NCI-H69 (cell line): Measurements from ENCODE around the gene TERT.
"Not testable (repeated sequence)": the region's sequence is repeated elsewhere in the genome, so short reads cannot be mapped to it uniquely, and the experiment has no call there.

Source experiments
- DNase-seq: peaks from one replicate; lab custom pipeline; 2025; lab: John Stamatoyannopoulos, UW

The TERT gene

DNA sequence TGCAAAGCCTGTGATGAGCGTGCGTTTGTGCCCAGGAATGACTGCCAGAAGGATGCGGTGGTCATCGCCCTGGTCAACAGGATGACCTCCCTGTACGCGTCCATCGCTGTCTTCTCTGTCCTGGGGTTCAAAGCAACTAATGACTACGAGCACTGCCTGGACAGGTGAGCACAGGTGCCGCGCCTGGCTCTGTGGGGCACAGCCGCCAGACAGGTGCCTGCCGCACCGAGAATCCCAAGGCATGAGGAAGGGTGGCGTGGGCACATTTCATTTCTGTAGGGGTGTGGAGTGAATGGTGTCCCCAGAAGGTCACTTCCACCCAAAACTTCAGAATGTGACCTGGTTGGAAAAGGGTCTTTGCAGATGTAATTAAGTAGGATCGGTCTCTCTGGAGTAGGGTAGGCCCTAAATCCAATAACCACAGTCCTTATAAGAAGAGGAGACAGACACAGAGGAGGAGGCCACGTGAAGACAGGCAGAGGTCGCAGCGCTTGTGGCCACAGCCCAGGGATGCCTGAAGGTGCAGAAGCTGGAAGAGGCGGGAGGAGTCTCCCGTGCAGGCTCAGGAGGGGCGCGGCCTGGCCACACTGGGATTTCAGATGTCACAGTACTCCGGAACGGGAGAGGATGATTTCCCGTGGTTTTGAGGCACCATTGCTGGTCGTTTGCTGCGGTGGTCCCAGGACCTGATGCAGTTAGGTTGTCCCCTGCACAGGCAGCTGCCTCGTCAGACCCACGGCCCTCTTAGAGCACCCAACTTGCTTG lies 54.2 kb downstream of the TERT start:
- DNase-seq = no peak

DNA sequence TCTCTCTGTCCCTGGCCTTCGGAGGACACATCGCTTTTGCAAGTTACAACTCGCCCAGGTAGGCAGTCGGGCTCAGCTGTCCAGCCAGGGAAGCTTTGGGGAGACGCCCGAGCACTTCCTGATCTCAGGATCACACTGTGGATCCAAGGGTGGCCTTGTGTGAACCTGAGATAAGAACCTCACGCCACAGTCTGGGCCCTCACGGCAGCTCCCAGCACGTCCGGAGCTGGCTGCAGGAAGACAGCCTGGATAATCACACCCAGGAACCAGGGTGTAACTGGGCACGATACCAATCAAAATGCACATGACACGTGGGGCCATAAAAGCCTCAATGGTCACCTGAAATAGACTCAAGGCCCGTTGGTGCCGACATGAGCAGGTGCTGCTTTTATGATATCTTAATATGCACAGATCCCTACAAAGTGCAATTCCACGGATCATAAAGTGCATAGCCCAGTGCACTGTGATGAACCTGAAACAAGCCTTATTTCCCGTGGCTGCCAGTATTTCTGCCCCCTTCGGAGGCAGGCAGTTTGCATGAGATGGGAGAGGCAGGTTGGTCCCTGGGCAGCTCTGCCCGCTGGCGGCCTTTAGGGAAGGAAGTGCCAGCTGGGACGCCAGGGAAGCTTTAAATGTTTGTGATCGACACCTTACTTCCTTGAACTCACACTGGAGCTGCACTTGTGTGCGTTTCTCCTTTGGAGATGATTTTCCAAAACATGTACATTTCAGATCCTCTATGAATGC lies 55.2 kb downstream of the TERT start:
- DNase-seq = peak; percentile 42

DNA sequence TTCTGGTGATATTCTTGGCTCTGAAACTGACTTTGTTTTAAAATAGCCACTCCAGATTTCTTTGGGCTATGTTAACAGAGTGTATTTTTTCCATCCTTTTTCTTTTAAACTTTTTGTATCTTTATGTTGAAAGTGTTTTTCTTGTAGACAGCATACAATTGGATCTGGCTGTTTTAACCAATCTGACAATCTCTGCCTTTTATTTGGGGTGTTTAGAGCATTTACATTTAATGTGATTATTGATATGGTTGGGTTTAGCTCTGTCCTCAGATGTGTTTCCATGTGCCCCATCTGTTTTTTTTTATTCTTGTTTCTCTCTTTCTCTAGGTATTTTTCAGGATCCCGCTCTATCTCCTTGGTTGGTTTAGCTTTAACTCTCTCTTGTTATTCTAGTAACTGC lies 59.0 kb downstream of the TERT start:
- no peak for DNase-seq

DNA sequence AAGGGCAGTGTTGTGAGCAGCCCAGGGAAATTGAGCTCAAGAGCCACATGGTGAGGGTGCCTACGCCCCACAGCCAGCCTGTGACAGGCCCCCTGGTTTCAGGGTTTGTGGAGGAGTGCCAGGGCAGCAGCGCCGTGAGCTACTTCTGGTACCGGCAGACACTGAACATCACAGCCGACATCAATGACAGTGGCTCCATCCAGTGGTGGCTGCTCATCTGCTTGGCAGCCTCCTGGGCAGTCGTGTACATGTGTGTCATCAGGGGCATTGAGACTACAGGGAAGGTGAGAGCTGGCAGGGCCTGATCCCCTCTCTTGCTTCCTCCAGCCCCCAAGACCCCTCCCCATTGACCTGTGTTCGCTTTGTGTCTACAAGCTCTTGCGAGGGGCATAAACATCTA lies 59.5 kb downstream of the TERT start:
- no peak for DNase-seq

DNA sequence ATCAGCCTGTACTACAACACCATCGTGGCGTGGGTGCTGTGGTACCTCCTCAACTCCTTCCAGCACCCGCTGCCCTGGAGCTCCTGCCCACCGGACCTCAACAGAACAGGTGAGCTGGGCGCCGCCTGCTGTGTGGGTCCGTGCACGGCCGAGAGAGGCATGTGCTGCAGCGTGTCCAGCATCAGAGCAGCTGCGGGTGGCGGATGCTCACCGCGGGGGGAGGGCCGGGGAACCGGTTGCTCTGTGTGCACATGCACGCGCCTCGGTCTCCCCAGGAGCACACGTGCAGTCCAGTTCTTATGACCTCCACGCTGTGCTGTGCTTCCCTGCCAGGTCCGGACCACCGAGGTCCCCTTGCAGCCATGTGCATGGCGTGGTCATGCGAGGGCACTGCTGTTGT lies 62.1 kb downstream of the TERT start:
- no peak for DNase-seq

DNA sequence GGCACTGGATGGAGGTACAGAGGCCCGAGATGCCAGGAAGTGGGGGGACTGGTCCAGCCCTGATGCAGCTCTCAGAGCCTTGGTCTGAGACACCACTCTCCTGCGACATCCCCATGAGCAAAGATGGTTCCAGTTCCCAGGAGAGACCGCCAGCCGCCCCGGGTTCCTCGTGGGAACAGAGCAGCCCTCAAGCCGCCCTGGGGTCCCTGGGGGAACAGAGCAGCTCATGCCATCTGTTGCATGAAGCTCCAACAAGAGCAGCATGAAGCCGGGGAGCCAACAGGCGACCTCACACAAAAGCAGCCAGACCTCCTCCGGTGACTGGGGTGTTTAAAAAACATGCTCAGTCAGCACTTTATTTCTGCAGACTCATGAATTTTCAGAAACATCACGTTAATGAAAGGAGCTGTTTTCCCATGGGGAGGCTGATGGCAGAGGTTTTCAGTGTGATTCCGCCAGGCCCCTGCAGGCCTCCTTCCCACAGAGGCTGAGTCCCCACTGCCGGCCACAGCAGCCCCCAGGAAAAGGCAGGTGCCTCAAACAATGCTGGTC lies 63.4 kb downstream of the TERT start:
- peak; percentile 54 for DNase-seq

DNA sequence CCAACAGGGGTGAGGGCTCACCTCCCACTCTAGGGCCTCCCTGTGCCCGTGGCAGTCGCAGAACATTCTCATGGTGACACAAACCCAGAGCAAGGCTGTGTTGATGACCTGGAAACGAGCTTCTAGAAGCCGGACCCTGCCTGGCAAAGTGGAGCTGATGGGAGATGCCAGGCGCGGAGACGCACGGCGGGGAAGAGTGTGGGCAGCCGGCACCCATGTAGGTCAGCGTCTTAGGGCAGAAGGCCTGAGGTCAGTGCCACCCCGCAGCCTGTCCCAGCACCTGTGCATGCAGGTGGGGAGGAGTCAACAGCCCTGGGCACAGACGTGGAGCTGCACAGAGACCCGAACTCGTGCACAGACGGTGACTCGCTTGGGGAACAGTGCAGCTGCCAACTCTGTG lies 64.3 kb downstream of the TERT start:
- DNase-seq = no peak

DNA sequence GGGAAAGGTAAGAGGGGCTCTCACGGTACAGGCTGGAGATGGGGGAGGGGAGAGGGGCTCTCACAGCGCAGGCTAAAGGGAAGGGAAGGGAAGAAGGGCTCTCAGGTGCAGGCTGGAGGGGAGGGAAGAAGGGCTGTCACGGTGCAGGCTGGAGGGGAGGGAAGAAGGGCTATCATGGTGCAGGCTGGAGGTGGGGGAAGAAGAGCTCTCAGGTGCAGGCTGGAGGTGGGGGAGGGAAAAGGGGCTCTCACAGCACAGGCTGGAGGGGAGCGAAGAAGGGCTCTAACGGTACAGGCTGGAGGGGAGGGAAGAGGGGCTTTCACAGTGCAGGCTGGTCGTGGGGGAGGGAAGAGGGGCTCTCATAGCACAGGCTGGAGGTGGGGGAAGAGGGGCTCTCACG lies 65.0 kb downstream of the TERT start:
- DNase-seq = no peak

DNA sequence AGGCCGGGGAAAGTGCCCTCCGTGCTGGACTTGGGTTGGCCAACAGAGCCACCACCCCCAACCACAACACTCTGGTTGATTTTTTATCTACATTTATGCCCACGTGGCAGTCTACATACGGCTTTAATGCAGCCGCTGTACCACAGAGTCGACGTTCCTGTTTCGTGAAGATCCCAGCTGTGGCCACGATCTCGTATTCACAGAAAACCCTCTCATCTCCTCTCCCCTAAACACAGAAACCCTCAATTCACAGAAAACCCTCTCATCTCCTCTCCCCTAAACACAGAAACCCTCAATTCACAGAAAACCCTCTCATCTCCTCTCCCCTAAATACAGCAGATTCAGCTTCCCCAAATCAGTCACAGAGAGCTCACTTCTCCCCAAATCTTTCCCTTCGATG lies 65.8 kb downstream of the TERT start:
- DNase-seq = not testable (repeated sequence)

DNA sequence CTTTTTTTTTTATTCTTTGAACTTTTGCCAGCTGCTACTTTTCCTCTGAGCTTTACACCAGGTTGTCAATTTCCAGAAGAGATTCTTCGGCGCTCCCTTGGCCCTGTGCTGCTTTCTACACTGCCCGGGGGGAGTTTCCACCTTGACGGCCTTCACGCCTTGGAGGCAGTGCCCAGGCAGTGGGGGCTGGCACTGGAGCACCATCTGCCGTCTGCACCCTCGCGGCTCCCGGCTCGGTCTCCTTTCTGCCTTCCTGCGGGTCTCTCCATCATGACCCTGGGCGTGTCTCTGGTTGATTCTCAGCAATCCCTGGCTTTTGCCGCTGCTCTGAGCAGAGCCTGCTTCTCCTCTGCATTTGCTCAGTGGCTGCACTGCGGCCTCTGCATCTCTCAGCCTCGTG lies 66.7 kb downstream of the TERT start:
- peak; percentile 56 for DNase-seq

DNA sequence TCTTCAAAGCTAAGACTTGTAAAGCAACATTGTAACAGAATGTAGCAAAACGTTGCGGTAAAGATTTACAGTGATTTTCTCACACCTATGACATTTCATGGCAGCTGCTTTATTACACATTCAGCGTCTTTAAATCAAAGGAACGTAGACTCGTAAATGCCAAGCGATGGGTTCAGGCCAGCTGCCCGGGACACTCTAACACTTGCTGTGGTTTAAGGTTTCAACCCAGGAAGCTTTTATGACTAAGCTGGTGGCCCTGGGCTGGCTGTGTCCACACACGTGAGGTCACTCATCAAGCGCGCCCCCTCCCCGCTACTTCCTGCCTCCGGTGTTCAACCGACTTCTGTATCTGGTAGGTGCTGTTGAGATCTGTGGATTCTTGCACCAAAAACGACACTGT lies 67.2 kb downstream of the TERT start:
- peak; percentile 42 for DNase-seq

DNA sequence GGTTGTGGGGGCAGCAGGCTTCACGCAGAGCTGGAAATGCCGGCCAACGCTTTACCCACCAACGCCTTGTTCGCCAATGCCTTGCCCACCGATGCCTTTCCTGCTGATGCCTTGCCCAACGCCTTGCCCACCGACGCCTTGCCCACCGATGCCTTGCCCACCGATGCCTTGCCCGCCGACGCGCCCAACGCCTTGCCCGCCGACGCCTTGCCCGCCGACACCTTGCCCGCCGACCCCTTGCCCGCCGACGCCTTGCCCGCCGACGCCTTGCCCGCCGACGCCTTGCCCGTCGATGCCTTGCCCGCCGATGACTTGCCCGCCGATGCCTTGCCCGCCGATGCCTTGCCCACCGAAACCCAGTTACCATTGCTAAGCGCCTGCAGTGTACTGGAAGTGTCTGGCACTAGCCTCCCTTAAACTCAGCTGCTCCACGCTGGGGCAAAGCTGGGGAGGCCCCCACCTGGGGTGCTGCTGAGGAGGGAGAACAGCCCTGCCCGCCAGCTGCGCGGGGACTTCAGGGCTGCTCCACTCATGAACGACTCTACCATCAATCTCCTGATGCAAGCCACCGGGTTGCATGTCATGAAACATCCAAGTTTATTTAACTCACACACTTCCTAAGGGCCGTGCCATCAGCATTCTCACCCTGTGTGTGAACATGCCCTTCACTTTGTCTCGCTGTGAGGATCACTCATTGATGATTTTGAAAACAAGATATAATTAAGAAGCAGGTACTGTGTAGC lies 67.9 kb downstream of the TERT start:
- DNase-seq = no peak

DNA sequence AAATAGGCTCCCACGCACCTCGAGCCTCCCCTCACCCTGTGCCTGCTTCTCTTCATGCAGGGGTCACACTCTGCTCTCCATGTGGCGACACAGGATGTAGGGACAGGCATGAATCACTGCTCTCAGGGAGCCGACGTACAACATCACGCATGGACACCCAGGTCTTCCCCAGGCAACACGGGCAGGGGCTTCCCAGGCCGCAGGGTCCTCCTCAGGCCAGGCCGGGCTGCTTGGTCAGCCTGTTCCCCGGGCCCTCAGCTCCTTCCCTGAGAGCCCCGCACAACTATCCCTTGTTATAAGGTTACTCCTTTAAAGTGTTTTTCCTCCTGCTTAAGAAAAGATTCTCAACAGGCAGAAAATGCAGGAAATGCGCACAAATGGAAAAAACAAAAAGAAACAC lies 68.6 kb downstream of the TERT start:
- DNase-seq = no peak

DNA sequence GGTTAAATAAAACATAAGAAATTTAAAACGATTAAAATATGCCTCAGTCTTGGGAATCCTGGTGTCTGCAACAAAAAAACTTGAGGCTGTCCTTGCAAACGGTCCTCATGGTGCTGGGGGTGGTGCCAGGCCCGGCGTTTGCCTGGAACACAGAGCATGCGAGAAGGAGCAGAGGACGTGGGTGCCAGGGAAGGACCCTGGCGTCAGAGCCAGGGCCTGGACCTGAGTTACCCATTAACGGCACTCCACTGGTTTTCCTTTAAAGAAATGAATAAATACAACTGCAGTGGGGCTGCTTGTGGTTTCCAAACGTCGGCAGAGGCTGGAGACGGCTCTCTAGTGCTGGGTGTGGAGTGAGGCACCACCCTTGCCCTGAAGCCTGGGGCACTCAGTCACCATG lies 69.8 kb downstream of the TERT start, which contains the start of gene SLC6A18:
SLC6A18 (plus strand) TSS at position 301 of the 400 bp plus-strand sequence; CDS start at position 398, 97 bp downstream.
- no peak for DNase-seq

DNA sequence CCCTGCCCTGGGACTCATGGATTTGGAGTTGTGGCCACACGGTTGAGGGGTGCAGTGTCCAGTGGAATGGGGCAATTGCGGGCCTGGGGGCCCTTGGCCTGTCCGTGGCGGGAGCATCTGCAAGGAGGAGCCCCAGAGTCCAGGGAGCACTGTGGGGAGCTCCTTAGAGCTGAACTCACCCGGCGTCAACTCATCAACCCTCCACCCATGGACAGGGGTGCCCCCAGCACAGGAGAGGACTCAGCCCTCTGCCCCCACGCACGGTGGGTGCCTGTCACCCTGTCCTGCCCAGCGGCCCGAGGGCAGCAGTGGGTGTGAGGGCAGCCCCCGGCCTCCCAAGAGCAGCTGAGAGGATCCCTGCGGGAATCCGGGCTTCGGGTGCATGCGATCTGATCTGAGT lies 70.2 kb downstream of the TERT start:
- no peak for DNase-seq

DNA sequence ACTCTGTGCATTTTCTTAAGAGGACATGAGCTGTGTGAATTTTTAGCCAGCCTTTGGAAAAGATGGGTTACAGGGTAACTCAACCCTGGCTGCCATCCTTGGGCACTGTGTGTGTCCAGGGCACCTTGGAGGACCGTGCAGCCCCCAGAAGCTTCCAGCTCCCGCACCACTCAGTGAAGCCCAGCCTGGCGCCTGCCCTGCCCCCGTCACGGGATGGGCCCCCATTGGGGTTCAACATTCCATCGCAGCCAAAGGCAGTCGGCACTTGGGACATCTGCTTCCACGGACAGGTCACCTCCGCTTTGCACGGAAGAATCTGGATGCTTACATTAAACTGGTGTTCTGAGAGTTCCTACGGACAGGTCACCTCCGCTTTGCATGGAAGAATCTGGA lies 71.6 kb downstream of the TERT start:
- DNase-seq = no peak

DNA sequence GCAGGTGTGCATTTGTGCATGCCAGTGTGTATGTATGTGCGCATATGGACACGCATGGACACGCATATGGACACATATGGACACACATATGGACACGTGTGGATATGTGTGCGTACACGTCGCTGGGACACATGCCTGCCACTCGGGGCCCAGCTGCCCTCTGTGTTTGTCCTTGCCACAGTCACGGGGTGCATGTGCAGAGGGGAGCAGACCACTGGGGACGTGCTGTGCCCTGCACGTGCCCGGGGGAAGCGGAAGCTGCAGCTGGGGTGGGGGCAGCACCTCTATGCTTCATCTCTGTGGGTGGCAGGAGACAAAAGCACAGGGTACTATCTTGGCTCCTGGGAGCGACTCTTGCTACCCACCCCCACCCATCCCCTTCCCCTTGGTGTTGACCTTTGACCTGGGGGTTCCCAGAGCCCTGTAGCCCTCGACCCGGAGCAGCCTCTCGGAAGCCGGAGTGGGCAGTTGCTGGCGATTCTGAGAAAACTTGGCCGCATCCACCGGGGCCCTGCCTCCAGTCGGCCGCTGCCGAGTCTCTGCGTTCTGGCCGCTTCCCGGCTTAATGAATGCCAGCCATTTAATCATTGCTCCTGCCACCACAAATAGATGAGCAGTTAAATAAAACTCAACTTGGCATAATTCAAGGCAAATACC lies 72.1 kb downstream of the TERT start:
- DNase-seq = no peak

DNA sequence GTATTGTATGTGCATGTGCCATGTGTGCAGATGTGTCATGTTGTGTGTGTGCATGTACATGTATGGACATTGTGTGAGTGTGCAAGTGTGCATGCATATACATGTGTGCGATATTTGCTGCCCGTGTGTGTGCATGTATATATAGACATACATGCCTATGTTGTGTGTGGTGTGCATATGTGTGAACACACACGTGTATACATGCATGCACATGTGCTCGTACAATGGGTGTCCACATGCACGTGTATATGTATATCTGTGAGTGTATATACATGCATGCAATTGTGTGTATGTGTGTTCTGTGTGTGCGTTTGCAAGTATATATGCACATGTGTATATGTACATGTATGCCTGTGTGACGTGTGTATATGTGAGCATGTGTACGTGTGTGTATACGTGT lies 72.7 kb downstream of the TERT start:
- DNase-seq = no peak

DNA sequence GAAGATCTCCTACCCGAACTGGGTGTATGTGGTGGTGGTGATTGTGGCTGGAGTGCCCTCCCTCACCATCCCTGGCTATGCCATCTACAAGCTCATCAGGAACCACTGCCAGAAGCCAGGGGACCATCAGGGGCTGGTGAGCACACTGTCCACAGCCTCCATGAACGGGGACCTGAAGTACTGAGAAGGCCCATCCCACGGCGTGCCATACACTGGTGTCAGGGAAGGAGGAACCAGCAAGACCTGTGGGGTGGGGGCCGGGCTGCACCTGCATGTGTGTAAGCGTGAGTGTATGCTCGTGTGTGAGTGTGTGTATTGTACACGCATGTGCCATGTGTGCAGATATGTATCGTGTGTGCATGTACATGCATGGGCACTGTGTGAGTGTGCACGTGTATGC lies 73.1 kb downstream of the TERT start:
- DNase-seq = no peak

DNA sequence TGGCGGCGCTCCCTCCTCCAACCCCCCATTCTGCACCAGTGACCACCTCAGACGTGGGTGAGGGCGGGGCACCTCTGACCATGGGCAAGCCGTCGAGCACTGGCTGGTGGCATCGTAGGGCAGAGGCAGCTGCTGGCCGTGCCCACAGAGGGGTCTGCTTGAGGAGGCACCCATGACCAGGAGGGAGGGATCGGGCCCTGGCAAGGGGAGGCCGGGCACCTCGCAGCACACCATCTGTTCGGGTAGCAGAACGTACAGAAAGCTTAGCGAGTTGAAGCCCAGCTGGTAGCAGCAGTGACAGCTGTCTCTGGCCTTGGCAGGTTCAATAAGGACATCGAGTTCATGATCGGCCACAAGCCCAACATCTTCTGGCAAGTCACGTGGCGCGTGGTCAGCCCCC lies 74.0 kb downstream of the TERT start:
- no peak for DNase-seq

DNA sequence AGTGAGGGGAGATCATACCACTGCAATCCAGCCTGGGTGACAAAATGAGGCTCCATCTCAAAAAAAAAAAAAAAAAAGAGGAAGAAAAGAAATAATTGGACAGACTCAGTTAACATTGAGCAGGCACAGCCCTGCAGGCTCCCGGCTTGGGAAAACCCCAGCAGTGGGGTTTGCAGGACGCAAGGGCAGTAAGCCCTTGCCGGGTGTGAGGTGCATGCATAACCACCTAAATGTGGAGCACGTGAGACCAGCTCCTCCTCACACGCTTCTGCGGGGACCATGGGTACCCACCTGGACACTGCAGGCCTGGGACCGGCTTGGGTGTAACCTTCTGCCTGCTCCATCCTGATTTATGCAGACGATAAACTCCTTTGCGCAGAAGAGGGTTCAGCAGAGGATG lies 74.5 kb downstream of the TERT start:
- no peak for DNase-seq

DNA sequence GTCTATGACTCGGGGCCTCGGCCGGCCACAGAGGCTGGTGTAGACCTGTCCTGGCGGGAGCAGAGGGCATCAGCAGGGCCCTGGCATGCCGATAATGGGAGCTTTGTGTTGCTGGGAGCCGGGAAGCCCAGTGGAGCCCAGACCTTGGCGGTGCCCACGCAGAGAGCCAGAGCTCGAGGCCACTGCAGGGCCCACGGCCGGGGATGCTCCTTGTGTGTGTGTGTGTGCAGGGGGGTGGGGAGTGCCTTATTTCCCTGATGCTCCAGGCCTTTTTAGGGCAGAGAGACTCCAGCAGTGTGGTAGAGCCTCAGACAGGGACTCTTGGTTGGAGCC lies 75.1 kb downstream of the TERT start:
- no peak for DNase-seq
